Mucosa of stomach (tissue), 1 donor: ENCODE measurements around the gene FH.

ENCODE experiments used
- H3K27me3 ChIP-seq: one replicate; pipeline ENCODE4 v1.7.0; 2013; ENCODE audit warnings: mild to moderate bottlenecking, low read length; ENCODE audit not compliant: control insufficient read depth, insufficient read depth
- H3K36me3 ChIP-seq: one replicate; pipeline ENCODE4 v1.7.0; 2013; ENCODE audit warnings: low read length; ENCODE audit not compliant: control insufficient read depth, insufficient read depth
- H3K4me1 ChIP-seq: one replicate; pipeline ENCODE4 v1.7.0; 2013; ENCODE audit warnings: mild to moderate bottlenecking, low read length; ENCODE audit not compliant: control insufficient read depth, insufficient read depth
- H3K4me3 ChIP-seq: one replicate; pipeline ENCODE4 v1.7.0; 2013; ENCODE audit warnings: low read length
- H3K9ac ChIP-seq: one replicate; pipeline ENCODE4 v1.7.0; 2013; ENCODE audit warnings: mild to moderate bottlenecking, low read length, moderate library complexity
- H3K9me3 ChIP-seq: one replicate; pipeline ENCODE4 v1.7.0; 2013; ENCODE audit warnings: mild to moderate bottlenecking, low read length, moderate library complexity; ENCODE audit not compliant: control insufficient read depth
- donor health status: Pancreatic carcinoma.

The FH gene

GRCh38 chr1:241470908-241471590, 48.5 kb downstream of the FH start:
- H3K4me1 ChIP-seq: no peaks in the 10 kb centered on the region
- H3K4me3 ChIP-seq: no peak overlapping the region
- H3K9ac ChIP-seq: no peak overlapping the region
- no peaks in the 10 kb centered on the region for H3K27me3 ChIP-seq
- H3K9me3 ChIP-seq: no peaks in the 10 kb centered on the region
- H3K36me3 ChIP-seq: no peaks in the 10 kb centered on the region

- H3K36me3 ChIP-seq: no peaks in the 10 kb centered on the region
- H3K9ac ChIP-seq: no peak overlapping the region
- H3K27me3 ChIP-seq: no peaks in the 10 kb centered on the region
- H3K4me1 ChIP-seq: no peaks in the 10 kb centered on the region
- H3K4me3 ChIP-seq: no peak overlapping the region
- no peaks in the 10 kb centered on the region for H3K9me3 ChIP-seq
Observed at GRCh38 chr1:241470361-241470760, 49.2 kb downstream of the FH start.

- Histone ChIP-seq H3K9me3 (no peaks in the 10 kb centered on the region), H3K36me3 (no peaks in the 10 kb centered on the region), H3K4me3 (no peak overlapping the region), H3K27me3 (no peaks in the 10 kb centered on the region), H3K4me1 (no peaks in the 10 kb centered on the region), H3K9ac (no peak overlapping the region)
Observed at GRCh38 chr1:241465673-241466072, 53.9 kb downstream of the FH start.

GRCh38 chr1:241464985-241465384, 54.6 kb downstream of the FH start:
- Histone ChIP-seq H3K4me1 (no peaks in the 10 kb centered on the region), H3K27me3 (no peaks in the 10 kb centered on the region), H3K9me3 (no peaks in the 10 kb centered on the region), H3K4me3 (no peak overlapping the region), H3K9ac (no peak overlapping the region), H3K36me3 (no peaks in the 10 kb centered on the region)

GRCh38 chr1:241462391-241462790, 57.2 kb downstream of the FH start:
- no peak overlapping the region for H3K9ac ChIP-seq
- H3K4me1 ChIP-seq: no peaks in the 10 kb centered on the region
- no peaks in the 10 kb centered on the region for H3K27me3 ChIP-seq
- no peak overlapping the region for H3K4me3 ChIP-seq
- no peaks in the 10 kb centered on the region for H3K36me3 ChIP-seq
- no peaks in the 10 kb centered on the region for H3K9me3 ChIP-seq

DNA sequence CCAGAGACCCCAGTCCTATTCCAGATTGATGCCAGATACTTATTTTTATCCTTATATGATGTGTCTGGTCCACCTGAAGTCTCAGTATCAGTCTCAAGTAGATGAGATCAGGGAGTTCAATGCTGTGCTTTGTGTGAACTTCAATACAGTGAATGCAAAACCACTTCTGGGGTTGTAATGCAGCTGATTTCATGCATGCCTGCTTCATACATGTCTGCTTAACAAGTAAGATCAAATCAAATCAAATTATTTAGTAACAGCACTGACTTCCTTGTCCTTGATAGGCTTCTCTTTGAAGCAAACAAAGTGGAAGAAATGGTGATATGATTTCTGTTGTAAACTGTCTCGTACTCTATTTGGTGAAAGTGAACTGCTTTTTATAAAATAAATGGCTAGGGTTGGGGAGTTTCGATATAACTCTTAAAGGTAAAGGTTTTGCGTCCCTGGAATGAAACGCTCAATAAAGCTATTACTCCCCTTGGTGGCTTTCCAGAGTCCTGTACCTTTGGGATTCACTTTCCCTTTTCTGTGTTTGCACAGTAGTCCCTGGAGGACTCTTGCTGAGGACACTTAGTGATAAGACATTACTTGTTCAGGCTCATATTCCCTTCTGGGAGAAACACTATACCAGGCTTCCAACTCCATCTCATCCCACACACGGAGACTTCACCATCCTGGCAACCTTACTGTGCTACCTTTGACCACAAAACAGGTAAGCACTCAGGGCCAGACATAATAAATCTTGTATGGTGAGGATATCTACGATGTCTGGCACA, 59.3 kb downstream of the FH start:
- no peaks in the 10 kb centered on the region for H3K9me3 ChIP-seq
- H3K9ac ChIP-seq: no peak overlapping the region
- no peak overlapping the region for H3K4me3 ChIP-seq

GRCh38 chr1:241459186-241459802, 60.3 kb downstream of the FH start:
- no peaks in the 10 kb centered on the region for H3K4me1 ChIP-seq
- no peak overlapping the region for H3K9ac ChIP-seq
- H3K9me3 ChIP-seq: no peaks in the 10 kb centered on the region
- no peaks in the 10 kb centered on the region for H3K36me3 ChIP-seq
- no peak overlapping the region for H3K4me3 ChIP-seq
- no peaks in the 10 kb centered on the region for H3K27me3 ChIP-seq

More for the DNA sequence above, 59.3 kb downstream of the FH start:
- H3K4me1 ChIP-seq: no peaks in the 10 kb centered on the region
- no peaks in the 10 kb centered on the region for H3K27me3 ChIP-seq
- no peaks in the 10 kb centered on the region for H3K36me3 ChIP-seq

GRCh38 chr1:241457421-241457820, 62.1 kb downstream of the FH start:
- Histone ChIP-seq H3K9me3 (no peaks in the 10 kb centered on the region), H3K4me1 (no peaks in the 10 kb centered on the region), H3K4me3 (no peak overlapping the region), H3K36me3 (no peaks in the 10 kb centered on the region), H3K9ac (no peak overlapping the region), H3K27me3 (no peaks in the 10 kb centered on the region)

DNA sequence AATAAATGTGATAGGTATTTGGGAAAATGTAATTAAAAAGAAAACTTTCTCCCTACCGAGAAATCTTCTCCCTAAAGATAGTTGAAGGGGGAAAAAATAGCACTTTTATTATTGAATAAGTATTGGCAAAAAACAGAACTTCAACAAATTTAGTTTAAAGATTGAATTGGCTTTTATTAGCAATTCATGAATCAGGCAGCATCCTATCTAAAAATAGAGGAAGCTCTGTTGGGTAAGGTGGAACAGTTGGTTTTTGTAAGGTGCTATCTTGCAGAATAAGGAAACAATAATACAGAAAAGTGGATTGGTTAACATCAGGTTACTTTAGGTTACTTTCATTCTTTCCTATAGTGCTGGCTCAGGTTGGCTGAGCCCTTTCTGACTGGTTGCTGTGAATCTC, 62.8 kb downstream of the FH start:
- Histone ChIP-seq H3K36me3 (no peaks in the 10 kb centered on the region), H3K9me3 (no peaks in the 10 kb centered on the region), H3K27me3 (no peaks in the 10 kb centered on the region), H3K4me1 (no peaks in the 10 kb centered on the region), H3K4me3 (no peak overlapping the region), H3K9ac (no peak overlapping the region)

DNA sequence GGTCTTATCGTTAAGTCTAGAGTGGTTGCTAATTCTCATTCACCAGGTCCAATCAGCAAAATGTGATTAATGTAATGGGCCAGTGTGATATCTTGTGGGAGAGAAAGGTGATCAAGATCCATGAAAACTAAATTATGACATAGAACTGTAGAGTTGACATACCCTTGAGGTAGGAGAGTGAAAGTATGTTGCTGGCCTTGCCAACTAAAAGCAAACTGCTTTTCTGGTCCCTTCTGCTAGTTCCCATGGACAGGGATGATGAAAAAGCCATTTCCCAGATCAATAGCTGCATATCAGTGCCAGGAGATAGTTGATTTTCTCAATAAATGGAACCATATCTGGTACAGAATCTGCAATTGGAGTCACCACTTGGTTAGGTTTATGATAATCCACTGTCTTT, 65.8 kb downstream of the FH start:
- Histone ChIP-seq H3K9me3 (no peaks in the 10 kb centered on the region), H3K27me3 (no peaks in the 10 kb centered on the region), H3K4me3 (no peak overlapping the region), H3K9ac (no peak overlapping the region), H3K4me1 (no peaks in the 10 kb centered on the region), H3K36me3 (no peaks in the 10 kb centered on the region)

- H3K27me3 ChIP-seq: no peaks in the 10 kb centered on the region
- no peaks in the 10 kb centered on the region for H3K4me1 ChIP-seq
- H3K9me3 ChIP-seq: no peaks in the 10 kb centered on the region
- H3K36me3 ChIP-seq: no peaks in the 10 kb centered on the region
- no peak overlapping the region for H3K9ac ChIP-seq
- H3K4me3 ChIP-seq: no peak overlapping the region
Observed at GRCh38 chr1:241451956-241452355, 67.6 kb downstream of the FH start.
